ENCODE results near the gene ZNF26.
"Not testable (repeated sequence)": the region's sequence is repeated elsewhere in the genome, so short reads cannot be mapped to it uniquely, and the experiment has no call there.

Gene ZNF26

GRCh38 chr12:132963947-132964346, 22.2 kb upstream of the ZNF26 start:
- TF ChIP-seq, protein P1, sequence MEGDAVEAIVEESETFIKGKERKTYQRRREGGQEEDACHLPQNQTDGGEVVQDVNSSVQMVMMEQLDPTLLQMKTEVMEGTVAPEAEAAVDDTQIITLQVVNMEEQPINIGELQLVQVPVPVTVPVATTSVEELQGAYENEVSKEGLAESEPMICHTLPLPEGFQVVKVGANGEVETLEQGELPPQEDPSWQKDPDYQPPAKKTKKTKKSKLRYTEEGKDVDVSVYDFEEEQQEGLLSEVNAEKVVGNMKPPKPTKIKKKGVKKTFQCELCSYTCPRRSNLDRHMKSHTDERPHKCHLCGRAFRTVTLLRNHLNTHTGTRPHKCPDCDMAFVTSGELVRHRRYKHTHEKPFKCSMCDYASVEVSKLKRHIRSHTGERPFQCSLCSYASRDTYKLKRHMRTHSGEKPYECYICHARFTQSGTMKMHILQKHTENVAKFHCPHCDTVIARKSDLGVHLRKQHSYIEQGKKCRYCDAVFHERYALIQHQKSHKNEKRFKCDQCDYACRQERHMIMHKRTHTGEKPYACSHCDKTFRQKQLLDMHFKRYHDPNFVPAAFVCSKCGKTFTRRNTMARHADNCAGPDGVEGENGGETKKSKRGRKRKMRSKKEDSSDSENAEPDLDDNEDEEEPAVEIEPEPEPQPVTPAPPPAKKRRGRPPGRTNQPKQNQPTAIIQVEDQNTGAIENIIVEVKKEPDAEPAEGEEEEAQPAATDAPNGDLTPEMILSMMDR (IDR thresholded peaks at IDR 0.05; ENCODE audit: insufficient read depth, low read depth, low read length, missing control alignments) = peak; percentile 35
- DNase-seq (ENCODE audit: low read depth) = peak; percentile 25
- H3K4me3 ChIP-seq (ENCODE audit: low read length) = not testable (repeated sequence)

DNA sequence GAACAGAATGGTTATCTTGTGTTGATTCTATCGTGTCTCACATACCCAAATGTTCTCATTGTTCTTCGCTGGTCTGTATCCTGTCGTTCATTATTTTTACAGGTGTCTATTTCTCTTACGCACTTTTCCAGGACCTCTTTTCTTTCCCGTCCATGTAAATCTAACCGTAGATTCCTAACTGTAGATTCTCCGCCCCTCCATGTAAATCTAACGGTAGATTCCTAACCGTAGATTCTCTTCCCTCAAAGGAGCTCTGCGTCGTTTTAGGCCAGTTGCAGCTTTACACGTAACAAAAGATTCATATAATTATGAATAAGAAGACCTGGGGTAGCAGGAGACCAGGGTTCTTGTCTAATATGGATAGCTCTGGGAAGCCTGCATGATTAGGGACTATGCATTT, 20.4 kb upstream of the ZNF26 start:
- TF ChIP-seq, protein P1 (IDR thresholded peaks at IDR 0.05; ENCODE audit: insufficient read depth, low read depth, low read length, missing control alignments) = no peak
- H3K4me3 ChIP-seq (ENCODE audit: low read length) = no peak overlapping the region
- no peak for DNase-seq (ENCODE audit: low read depth)

DNA sequence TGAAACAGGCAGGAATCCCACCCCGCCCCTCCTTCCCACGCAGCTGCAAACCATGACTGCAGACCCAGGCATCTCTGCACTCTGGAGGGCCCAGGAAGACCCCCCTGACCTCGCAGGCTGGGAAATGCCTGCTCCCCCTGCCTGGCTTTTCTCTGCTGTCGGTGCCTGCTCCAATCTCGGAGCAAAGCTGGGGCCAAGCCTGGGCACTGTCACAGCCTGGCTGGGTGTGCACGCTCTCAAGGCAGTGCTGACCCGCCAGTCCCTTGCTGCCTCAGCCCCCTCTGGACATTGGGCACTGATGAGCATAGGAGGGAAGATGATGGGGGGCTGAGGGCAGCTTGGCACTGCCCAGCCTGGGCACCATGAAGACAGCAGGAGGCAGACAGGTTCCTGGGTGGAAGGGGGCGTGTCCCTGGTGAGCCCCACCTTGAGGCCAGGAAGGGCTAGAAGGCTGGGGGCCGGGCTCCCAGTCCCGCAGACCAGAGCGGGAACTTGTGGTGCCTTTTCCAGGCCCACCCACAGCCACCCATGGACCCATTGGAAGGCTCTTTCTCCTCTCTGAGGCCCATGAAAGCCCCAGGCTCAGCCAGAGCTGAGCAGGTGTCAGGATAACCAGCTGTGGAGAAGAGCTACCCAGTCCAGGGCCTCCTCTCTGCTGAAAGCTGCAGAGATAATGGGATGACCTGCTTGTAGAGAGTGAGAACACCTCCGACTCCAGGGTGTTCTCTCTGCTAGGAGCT, 19.3 kb upstream of the ZNF26 start:
- DNase-seq (ENCODE audit: low read depth) = no peak
- TF ChIP-seq, protein P1 (IDR thresholded peaks at IDR 0.05; ENCODE audit: insufficient read depth, low read depth, low read length, missing control alignments) = no peak
- no peak overlapping the region for H3K4me3 ChIP-seq (ENCODE audit: low read length)

- TF ChIP-seq, protein P1 (IDR thresholded peaks at IDR 0.05; ENCODE audit: insufficient read depth, low read depth, low read length, missing control alignments) = no peak
- DNase-seq (ENCODE audit: low read depth) = no peak
- H3K4me3 ChIP-seq (ENCODE audit: low read length) = no peak overlapping the region
These were observed 18.4 kb upstream of the ZNF26 start for GRCh38 chr12:132967736-132968135.

DNA sequence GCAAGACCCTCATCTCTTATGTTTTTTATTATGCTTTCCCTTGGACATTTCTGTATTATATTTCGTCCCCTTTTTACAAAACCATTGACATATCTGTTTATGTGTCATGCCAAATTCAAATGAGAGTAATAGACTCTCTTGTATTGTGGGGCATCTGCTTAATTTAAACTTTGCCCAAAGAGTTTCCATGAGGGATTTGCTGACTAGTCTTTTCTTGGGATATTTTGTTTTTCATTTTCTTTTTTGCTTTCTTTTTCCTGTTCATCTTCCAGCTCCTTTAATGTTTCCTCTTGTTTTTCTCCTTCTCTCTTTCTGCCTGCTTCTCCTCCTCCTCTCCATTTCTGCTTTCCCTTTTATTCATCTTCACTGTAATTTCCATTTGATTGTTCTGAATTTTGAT, 13.8 kb upstream of the ZNF26 start:
- no peak overlapping the region for H3K4me3 ChIP-seq (ENCODE audit: low read length)
- TF ChIP-seq, protein P1 (IDR thresholded peaks at IDR 0.05; ENCODE audit: insufficient read depth, low read depth, low read length, missing control alignments) = no peak
- DNase-seq (ENCODE audit: low read depth) = no peak

DNA sequence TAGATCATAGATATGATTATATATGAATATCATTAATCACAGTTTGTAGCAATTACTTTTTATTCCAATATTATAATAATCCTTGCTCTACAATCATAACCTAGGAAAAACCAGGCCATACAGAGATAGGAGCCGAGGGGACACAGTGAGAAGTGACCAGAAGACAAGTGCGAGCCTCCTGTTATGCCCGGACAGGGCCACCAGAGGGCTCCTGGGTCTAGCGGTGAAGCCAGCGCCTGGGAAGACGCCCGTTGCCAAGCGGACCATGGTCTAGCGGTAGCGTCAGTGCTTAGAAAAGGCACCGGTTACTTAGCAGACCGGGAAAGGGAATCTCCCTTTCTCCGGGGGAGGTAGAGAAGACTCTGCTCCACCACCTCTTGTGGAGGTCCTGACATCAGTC, 9.3 kb upstream of the ZNF26 start:
- TF ChIP-seq, protein P1 (IDR thresholded peaks at IDR 0.05; ENCODE audit: insufficient read depth, low read depth, low read length, missing control alignments) = peak; percentile 41
- DNase-seq (ENCODE audit: low read depth) = peak; percentile 18

DNA sequence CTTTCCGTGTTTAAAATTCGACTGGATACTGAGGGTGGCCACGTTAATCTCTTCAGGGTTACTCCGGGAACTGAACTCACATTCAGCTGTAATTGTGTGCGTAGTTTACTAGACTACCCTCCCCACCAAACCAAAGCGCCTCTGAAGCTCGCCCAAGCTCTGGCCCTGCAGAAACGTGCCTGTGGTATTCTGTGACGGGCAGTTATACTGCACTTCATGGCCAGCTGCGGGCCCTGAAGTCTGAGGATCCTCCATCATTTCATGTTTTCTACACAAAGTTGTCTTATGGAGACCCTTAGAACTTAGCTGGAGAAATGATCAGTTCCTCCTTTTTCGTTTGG, 688 bp downstream of the ZNF26 start:
- peak; percentile 36 for DNase-seq (ENCODE audit: low read depth)
- peak overlapping the region; percentile 97 for H3K4me3 ChIP-seq (ENCODE audit: low read length)
- TF ChIP-seq, protein P1 (IDR thresholded peaks at IDR 0.05; ENCODE audit: insufficient read depth, low read depth, low read length, missing control alignments) = no peak

More for the DNA sequence above, 9.3 kb upstream of the ZNF26 start:
- not testable (repeated sequence) for H3K4me3 ChIP-seq (ENCODE audit: low read length)
